ENCODE measurements around the gene TNS2.

DNA sequence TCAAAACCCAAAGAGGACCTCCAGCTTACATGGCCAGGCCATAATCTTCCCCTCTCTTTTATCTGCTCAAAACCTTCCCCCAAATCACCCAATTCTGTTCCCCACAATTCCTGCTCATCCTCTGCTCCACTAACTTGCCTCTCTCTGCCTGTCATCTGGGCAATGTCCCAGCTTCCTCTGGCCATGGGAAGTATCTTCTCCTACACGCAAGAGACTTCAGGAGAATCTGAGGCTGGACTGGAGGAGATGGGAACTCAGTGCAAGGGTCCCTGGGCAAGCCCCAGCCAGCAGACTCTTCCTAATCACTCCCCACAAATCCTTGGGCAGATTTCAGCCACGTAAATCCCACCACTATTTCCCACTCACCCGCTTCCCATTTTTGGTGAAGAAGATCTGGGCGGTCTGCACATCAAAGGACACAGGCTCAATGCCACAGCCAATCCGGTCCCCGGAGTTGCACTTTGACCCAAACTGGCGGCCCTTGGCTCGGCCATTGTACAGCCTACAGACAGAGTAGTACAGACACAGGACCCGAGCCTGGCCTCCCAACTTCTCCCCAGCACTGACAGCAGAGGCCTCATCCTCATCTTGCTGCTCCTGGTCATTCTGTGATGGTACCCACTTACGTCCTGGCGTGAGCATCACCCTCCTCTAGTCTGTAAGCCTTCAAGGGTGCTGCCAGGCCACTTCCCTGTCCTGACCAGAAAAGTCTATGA, 24.6 kb downstream of the TNS2 start:
- TF ChIP-seq EZH2phosphoT487 (conservative IDR thresholded peaks at IDR 0.05; ENCODE audit: low read length): no peak
- TF ChIP-seq, protein P1, sequence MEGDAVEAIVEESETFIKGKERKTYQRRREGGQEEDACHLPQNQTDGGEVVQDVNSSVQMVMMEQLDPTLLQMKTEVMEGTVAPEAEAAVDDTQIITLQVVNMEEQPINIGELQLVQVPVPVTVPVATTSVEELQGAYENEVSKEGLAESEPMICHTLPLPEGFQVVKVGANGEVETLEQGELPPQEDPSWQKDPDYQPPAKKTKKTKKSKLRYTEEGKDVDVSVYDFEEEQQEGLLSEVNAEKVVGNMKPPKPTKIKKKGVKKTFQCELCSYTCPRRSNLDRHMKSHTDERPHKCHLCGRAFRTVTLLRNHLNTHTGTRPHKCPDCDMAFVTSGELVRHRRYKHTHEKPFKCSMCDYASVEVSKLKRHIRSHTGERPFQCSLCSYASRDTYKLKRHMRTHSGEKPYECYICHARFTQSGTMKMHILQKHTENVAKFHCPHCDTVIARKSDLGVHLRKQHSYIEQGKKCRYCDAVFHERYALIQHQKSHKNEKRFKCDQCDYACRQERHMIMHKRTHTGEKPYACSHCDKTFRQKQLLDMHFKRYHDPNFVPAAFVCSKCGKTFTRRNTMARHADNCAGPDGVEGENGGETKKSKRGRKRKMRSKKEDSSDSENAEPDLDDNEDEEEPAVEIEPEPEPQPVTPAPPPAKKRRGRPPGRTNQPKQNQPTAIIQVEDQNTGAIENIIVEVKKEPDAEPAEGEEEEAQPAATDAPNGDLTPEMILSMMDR (IDR thresholded peaks at IDR 0.05; ENCODE audit: insufficient read depth, low read length, poor library complexity, severe bottlenecking): no peak

Data from SU-DHL-6 (cell line).